Astrocyte of the spinal cord (primary cell): Measurements from ENCODE around the gene TRPM3.

ENCODE experiments used
- DNase-seq: peaks from one replicate; pipeline ENCODE4 v3.0.0; 2011; ENCODE audit warnings: low read depth, low spot score
- H3K4me3 ChIP-seq: 2 replicates; pipeline ENCODE4 v1.5.1; 2011; ENCODE audit warnings: low read depth, mild to moderate bottlenecking, low read length, moderate library complexity
- CTCF ChIP-seq: IDR thresholded peaks from 2 replicates; pipeline ENCODE4 v1.5.1; 2012; ENCODE audit warnings: low read depth, mild to moderate bottlenecking, low read length, inconsistent platforms
- in situ Hi-C: cut with HindIII; loops from 2 replicates; pipeline ENCODE4 v1.10.0; 2017; ENCODE audit warnings: low sequenced_read_pairs

The TRPM3 gene

DNA sequence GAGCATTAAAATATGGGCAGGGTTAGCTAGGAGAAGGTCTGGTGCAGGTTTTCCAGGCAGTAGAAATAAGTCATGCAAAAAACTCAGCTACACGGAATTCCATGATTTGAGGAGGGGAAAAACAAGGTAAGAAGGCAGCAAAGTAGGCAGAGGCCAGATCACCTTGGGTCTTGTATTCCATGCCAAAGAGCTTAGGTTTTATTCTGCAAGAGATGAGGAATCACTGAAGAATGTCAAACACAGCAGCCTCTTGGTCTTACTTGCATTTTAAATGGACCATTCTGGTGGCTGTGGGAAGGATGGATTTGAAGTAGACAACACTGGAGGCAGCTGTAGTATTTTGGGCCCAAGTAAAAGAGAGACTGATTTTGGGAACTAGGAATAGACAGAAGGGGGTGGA lies 8.6 kb downstream of the TRPM3 start:
- H3K4me3 ChIP-seq, result no peak overlapping the region
- no peak for TF ChIP-seq CTCF
- in situ Hi-C loops, result no loop called here
- DNase-seq, result no peak

DNA sequence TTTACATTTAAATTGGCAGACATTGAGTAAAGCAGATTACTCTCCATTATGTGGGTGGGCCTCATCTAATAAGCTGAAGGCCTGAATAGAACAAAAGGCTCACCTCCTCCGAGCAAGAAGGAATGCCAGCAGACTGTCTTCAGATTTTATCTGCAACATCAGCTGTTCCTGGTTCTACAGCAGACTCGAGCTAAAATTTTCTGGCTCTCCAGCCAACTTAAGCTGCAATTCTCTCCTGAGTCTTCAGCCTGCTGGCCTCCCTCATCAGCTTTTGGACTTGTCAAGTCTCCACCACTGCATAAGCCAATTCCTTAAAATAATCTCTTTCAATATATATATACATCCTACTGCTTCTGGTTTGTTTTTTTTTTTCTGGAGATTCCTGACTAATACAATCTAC lies 12.5 kb downstream of the TRPM3 start:
- in situ Hi-C loops, result no loop called here
- H3K4me3 ChIP-seq, result no peak overlapping the region

DNA sequence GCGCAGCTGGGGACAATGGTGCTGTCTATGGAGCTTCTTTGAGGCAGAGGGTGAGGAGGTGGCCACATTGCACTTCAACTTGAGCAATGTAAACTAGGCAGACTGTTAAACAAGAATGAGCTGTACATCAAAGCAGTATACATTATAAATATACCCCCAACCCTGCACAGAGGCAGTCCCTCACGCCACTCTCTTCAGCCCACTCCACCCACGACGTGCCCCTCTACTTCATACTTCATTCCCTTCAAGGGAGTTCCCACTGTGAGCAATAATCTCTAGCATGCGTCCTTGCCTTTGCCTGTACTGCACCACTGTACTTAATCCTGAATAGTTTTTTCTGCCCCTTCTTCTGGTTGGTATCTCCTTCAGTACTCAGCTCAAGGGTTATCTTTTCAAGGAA lies 14.4 kb downstream of the TRPM3 start:
- no peak for TF ChIP-seq CTCF

More for the DNA sequence above, 12.5 kb downstream of the TRPM3 start:
- no peak for DNase-seq
- TF ChIP-seq CTCF, result no peak

GRCh38 chr9:71105192-71105591 lies 16.2 kb downstream of the TRPM3 start:
- H3K4me3 ChIP-seq, result no peak overlapping the region
- no peak for TF ChIP-seq CTCF
- in situ Hi-C loops, result no loop called here
- no peak for DNase-seq

More for the DNA sequence above, 14.4 kb downstream of the TRPM3 start:
- no peak overlapping the region for H3K4me3 ChIP-seq
- DNase-seq, result no peak
- in situ Hi-C loops, result no loop called here

GRCh38 chr9:71098801-71099200 lies 22.6 kb downstream of the TRPM3 start:
- no peak for DNase-seq
- no peak overlapping the region for H3K4me3 ChIP-seq
- in situ Hi-C loops, result no loop called here
- no peak for TF ChIP-seq CTCF

- H3K4me3 ChIP-seq, result no peak overlapping the region
- no peak for DNase-seq
- in situ Hi-C loops, result no loop called here
- TF ChIP-seq CTCF, result no peak
Observed at GRCh38 chr9:71097671-71098070, 23.8 kb downstream of the TRPM3 start.

DNA sequence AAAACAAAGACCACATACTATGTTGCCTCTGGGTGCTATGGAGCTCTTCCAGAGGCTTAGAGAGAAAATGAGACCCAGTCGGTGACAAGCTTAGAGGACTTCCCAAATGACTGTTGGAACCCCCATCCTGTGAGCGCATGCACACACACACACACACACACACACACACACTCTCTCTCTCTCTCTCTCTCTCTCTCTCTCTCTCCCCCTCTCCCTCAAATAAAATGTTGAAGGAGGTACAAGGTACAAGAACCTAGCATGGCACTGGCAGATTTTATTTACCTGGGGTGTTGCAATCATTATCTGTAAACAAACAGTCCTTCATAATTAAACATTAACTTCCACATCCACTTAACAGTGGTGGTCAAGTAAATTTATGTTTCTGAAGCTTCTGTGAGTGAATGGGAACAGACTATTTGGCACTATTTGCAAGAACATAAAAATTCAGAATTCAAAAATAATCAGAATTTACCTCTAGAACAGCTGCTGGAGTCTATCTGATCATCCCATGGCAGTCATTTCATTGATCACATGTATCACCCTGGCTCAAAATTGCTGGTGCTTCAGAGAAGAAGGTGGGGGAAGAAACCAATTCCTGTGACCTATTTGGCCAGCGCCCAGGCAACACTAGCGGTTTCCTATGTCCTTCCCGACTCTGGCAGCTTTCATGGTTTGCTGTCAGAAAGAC lies 24.9 kb downstream of the TRPM3 start:
- in situ Hi-C loops, result no loop called here
- H3K4me3 ChIP-seq, result no peak overlapping the region
- TF ChIP-seq CTCF, result no peak
- DNase-seq, result no peak
